PC-3 (cell line): Measurements from ENCODE around the gene SLC43A3. TPM values are rescaled to one million over a fixed set of nuclear protein-coding genes. Genes with fewer than 3 reads are reported as not detected.
A peak's percentile ranks its signal among the peaks of the same experiment; 100 is the strongest.

ENCODE experiments used
- ATAC-seq: fragments of 200-7000 bp; cut with Tn5 transposase; 2 replicates; pipeline ENCODE4 v1.9.1; 2020; ENCODE audit warnings: mild to moderate bottlenecking, moderate library complexity
- BruUV-seq: library from RNA; stranded (reverse); fragments of 400-500 nt; replicated peaks from 2 replicates; lab custom pipeline; 2021; lab: Mats Ljungman, UMichigan
- CTCF ChIA-PET: fragments of 300-600 bp; sonication (Branson Sonifier 250); formaldehyde crosslinking; loops from one replicate; lab custom pipeline; 2022; ENCODE audit warnings: antibody characterized with exemption; lab: Charles Lee
- POLR2A ChIA-PET: fragments of 300-600 bp; sonication (Branson Sonifier 250); formaldehyde crosslinking; loops from one replicate; lab custom pipeline; 2022; ENCODE audit warnings: antibody characterized with exemption; ENCODE audit not compliant: unreplicated experiment; lab: Charles Lee
- DNase-seq: peaks from one replicate; pipeline ENCODE4 v3.0.0-alpha.2; 2015
- H2AFZ ChIP-seq: fragments of 300-600 bp; sonication (generic); 2 replicates; pipeline ENCODE4 v1.6.0; 2016; ENCODE audit warnings: antibody characterized with exemption, low read length
- H3F3A ChIP-seq: fragments of 300-600 bp; sonication (generic); one replicate; pipeline ENCODE4 v1.6.0; 2017; ENCODE audit warnings: antibody characterized with exemption, low read length, control low read depth, mild to moderate bottlenecking; ENCODE audit not compliant: unreplicated experiment
- H3K27ac ChIP-seq: fragments of 300-600 bp; sonication (generic); 2 replicates; pipeline ENCODE4 v1.5.1; 2016; ENCODE audit warnings: mild to moderate bottlenecking, low read length
- H3K27me3 ChIP-seq: fragments of 300-600 bp; sonication (generic); 2 replicates; pipeline ENCODE4 v1.6.1; 2016; ENCODE audit warnings: low read length, mixed read lengths
- H3K36me3 ChIP-seq: fragments of 300-600 bp; sonication (generic); 2 replicates; pipeline ENCODE4 v1.6.1; 2016; ENCODE audit warnings: low read depth, mixed run types, low read length, mixed read lengths
- H3K4me1 ChIP-seq: fragments of 300-600 bp; sonication (generic); 2 replicates; pipeline ENCODE4 v1.5.1; 2016; ENCODE audit warnings: low read length; ENCODE audit not compliant: insufficient read depth
- H3K4me2 ChIP-seq: fragments of 300-600 bp; sonication (generic); 2 replicates; pipeline ENCODE4 v1.6.0; 2016; ENCODE audit warnings: low read length
- H3K4me3 ChIP-seq: fragments of 300-600 bp; sonication (generic); 2 replicates; pipeline ENCODE4 v1.5.1; 2016; ENCODE audit warnings: mild to moderate bottlenecking, low read length, mixed read lengths
- H3K79me2 ChIP-seq: fragments of 300-600 bp; sonication (generic); 2 replicates; pipeline ENCODE4 v1.6.1; 2017; ENCODE audit warnings: low read length, mixed read lengths
- H3K9ac ChIP-seq: fragments of 300-600 bp; sonication (generic); 2 replicates; pipeline ENCODE4 v1.6.0; 2016; ENCODE audit warnings: mild to moderate bottlenecking, low read length
- H3K9me2 ChIP-seq: fragments of 300-600 bp; sonication (generic); replicated peaks from 2 replicates; pipeline ENCODE4 v1.6.1; 2016; ENCODE audit warnings: mixed run types, low read length, mixed read lengths
- H3K9me3 ChIP-seq: fragments of 300-600 bp; sonication (generic); 2 replicates; pipeline ENCODE4 v1.6.1; 2016; ENCODE audit warnings: low read length, mixed read lengths
- H4K20me1 ChIP-seq: fragments of 300-600 bp; sonication (generic); 2 replicates; pipeline ENCODE4 v1.6.1; 2016; ENCODE audit warnings: low read length, mixed read lengths
- CTCF ChIP-seq: fragments of 300-600 bp; sonication (generic); conservative IDR thresholded peaks from 2 replicates; pipeline ENCODE4 v1.5.1; 2017; ENCODE audit warnings: antibody characterized with exemption, low read depth, mild to moderate bottlenecking, low read length
- EZH2 ChIP-seq: fragments of 300-600 bp; sonication (generic); IDR thresholded peaks from one replicate; pipeline ENCODE4 v1.6.1; 2017; ENCODE audit warnings: antibody characterized with exemption, mild to moderate bottlenecking, low read length; ENCODE audit not compliant: unreplicated experiment
- EZH2phosphoT487 ChIP-seq: fragments of 300-600 bp; sonication (generic); IDR thresholded peaks from 2 replicates; pipeline ENCODE4 v1.6.1; 2018; ENCODE audit warnings: mild to moderate bottlenecking, antibody characterized with exemption, low read length, borderline replicate concordance
- intact Hi-C: fragments of 100-400 bp; cut with micrococcal nuclease; formaldehyde crosslinking; loops from 2 replicates; pipeline ENCODE4 v1.9.0; 2023
- total RNA-seq: library from RNA; depleted of rRNA; stranded (reverse); fragments of >200 nt; gene quantifications from 2 replicates; pipeline ENCODE4 v1.2.3, GENCODE V29; 2014

Gene SLC43A3
- total RNA-seq, 1 experiment from 2014 or later, result 35.0 TPM

GRCh38 chr11:57402188-57403002 lies 24.5 kb downstream of the SLC43A3 start:
- ATAC-seq (peak; percentile 56), DNase-seq (peak; percentile 96)
- no peaks in the 10 kb centered on the region for H4K20me1 ChIP-seq
- no peaks in the 10 kb centered on the region for H3K9me2 ChIP-seq
- no peaks in the 10 kb centered on the region for H3K79me2 ChIP-seq
- ChIA-PET POLR2A (interaction anchor here (0.6 kb wide), 1 partner anchor 79 kb away, joined by 3 read pairs; no protein-coding TSS in a partner anchor), CTCF (no interaction called here)
- no peak for TF ChIP-seq EZH2phosphoT487
- no peak for TF ChIP-seq EZH2
- BruUV-seq, result no TSS peak
- H3K27ac ChIP-seq, result peak overlapping the region; percentile 78
- H3K4me2 ChIP-seq, result peak overlapping the region; percentile 45
- H3K4me3 ChIP-seq, result no peak overlapping the region
- H3K27me3 ChIP-seq, result no peaks in the 10 kb centered on the region
- H2AFZ ChIP-seq, result peak overlapping the region; percentile 29; the same call in 1 of the 2 replicates
- H3F3A ChIP-seq, result no peaks in the 10 kb centered on the region
- intact Hi-C loops, result loop anchor here (5.0 kb wide), 1 partner anchor 40 kb away; no protein-coding TSS in a partner anchor
- H3K9ac ChIP-seq, result peak overlapping the region; percentile 22; the same call in 1 of the 2 replicates
- H3K36me3 ChIP-seq, result no peaks in the 10 kb centered on the region
- no peaks in the 10 kb centered on the region for H3K9me3 ChIP-seq
- peaks cover 55% of the 10 kb centered on the region for H3K4me1 ChIP-seq

GRCh38 chr11:57399972-57400578 lies 26.8 kb downstream of the SLC43A3 start:
- intact Hi-C loops, result loop anchor here (5.0 kb wide), 1 partner anchor 42 kb away; no protein-coding TSS in a partner anchor
- Histone ChIP-seq H3K4me3 (no peak overlapping the region), H3K4me1 (peaks cover 35% of the 10 kb centered on the region), H3F3A (no peaks in the 10 kb centered on the region), H3K9me3 (no peaks in the 10 kb centered on the region), H4K20me1 (no peaks in the 10 kb centered on the region), H3K9ac (no peak overlapping the region), H2AFZ (no peak overlapping the region), H3K4me2 (no peak overlapping the region), H3K9me2 (no peaks in the 10 kb centered on the region), H3K27me3 (no peaks in the 10 kb centered on the region), H3K79me2 (no peaks in the 10 kb centered on the region), H3K36me3 (no peaks in the 10 kb centered on the region), H3K27ac (peak overlapping the region; percentile 25; the same call in 1 of the 2 replicates)
- no TSS peak for BruUV-seq
- TF ChIP-seq EZH2, result no peak
- no peak for TF ChIP-seq EZH2phosphoT487
- TF ChIP-seq CTCF, result no peak
- POLR2A ChIA-PET, result interaction anchor here (0.6 kb wide), 1 partner anchor 232 kb away, joined by 5 read pairs; no protein-coding TSS in a partner anchor
- no peak for ATAC-seq
- CTCF ChIA-PET, result no interaction called here
- no peak for DNase-seq

GRCh38 chr11:57399221-57399620 lies 27.7 kb downstream of the SLC43A3 start:
- CTCF ChIA-PET, result no interaction called here

More at GRCh38 chr11:57399221-57399620, 27.7 kb downstream of the SLC43A3 start:
- H3K9me2 ChIP-seq, result no peaks in the 10 kb centered on the region
- no peaks in the 10 kb centered on the region for H3K79me2 ChIP-seq
- peak overlapping the region; percentile 4; the same call in 1 of the 2 replicates for H3K27ac ChIP-seq
- intact Hi-C loops, result no loop called here
- DNase-seq, result peak; percentile 88
- no peaks in the 10 kb centered on the region for H3F3A ChIP-seq
- no peak overlapping the region for H3K4me3 ChIP-seq
- no peaks in the 10 kb centered on the region for H3K36me3 ChIP-seq
- peak; percentile 89 for ATAC-seq
- peak overlapping the region; percentile 22 for H3K4me2 ChIP-seq
- no peak overlapping the region for H3K9ac ChIP-seq
- TF ChIP-seq CTCF (no peak), EZH2phosphoT487 (no peak), EZH2 (no peak)
- no peak overlapping the region for H2AFZ ChIP-seq
- no peaks in the 10 kb centered on the region for H3K27me3 ChIP-seq
- peaks cover 35% of the 10 kb centered on the region for H3K4me1 ChIP-seq
- no peaks in the 10 kb centered on the region for H4K20me1 ChIP-seq
- H3K9me3 ChIP-seq, result no peaks in the 10 kb centered on the region
- no TSS peak for BruUV-seq
- POLR2A ChIA-PET, result no interaction called here
